ENCODE measurements around the gene SNRPA.
A peak's percentile ranks its signal among the peaks of the same experiment; 100 is the strongest.

The SNRPA gene

DNA sequence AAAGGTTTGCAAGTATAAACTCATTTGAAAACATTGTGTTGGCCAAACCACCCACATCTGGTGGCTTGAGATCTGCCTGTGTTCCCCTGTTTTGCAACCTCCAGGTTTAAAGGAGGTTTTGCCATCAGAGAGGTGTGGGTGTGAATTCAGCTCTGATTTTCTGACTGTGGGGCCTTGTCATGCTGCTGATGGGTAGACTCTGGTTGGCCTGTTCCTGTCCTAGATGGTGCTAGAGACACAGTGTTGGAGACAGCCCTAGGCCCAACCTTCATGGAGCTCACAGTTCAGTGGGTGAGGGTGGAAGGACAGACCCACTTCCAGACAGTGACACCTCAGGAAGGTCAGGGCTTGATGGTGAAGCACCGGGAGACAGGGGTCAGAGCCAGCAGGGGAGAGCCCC, 34.5 kb downstream of the SNRPA start (continued):
- no peak for TF ChIP-seq ZNF169 (tag by site-specific recombination; IDR thresholded peaks at IDR 0.05)
- no peak for TF ChIP-seq ZNF391 (tag by site-specific recombination; IDR thresholded peaks at IDR 0.05; ENCODE audit: borderline replicate concordance, low read depth)
- TF ChIP-seq, protein P1, sequence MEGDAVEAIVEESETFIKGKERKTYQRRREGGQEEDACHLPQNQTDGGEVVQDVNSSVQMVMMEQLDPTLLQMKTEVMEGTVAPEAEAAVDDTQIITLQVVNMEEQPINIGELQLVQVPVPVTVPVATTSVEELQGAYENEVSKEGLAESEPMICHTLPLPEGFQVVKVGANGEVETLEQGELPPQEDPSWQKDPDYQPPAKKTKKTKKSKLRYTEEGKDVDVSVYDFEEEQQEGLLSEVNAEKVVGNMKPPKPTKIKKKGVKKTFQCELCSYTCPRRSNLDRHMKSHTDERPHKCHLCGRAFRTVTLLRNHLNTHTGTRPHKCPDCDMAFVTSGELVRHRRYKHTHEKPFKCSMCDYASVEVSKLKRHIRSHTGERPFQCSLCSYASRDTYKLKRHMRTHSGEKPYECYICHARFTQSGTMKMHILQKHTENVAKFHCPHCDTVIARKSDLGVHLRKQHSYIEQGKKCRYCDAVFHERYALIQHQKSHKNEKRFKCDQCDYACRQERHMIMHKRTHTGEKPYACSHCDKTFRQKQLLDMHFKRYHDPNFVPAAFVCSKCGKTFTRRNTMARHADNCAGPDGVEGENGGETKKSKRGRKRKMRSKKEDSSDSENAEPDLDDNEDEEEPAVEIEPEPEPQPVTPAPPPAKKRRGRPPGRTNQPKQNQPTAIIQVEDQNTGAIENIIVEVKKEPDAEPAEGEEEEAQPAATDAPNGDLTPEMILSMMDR (tag by site-specific recombination; IDR thresholded peaks at IDR 0.05), result peak; percentile 49
- TF ChIP-seq EGR2 (tag by site-specific recombination; IDR thresholded peaks at IDR 0.05; ENCODE audit: low read depth), result peak; percentile 46; the same call in 1 of the 2 replicates
- TF ChIP-seq, protein P2, sequence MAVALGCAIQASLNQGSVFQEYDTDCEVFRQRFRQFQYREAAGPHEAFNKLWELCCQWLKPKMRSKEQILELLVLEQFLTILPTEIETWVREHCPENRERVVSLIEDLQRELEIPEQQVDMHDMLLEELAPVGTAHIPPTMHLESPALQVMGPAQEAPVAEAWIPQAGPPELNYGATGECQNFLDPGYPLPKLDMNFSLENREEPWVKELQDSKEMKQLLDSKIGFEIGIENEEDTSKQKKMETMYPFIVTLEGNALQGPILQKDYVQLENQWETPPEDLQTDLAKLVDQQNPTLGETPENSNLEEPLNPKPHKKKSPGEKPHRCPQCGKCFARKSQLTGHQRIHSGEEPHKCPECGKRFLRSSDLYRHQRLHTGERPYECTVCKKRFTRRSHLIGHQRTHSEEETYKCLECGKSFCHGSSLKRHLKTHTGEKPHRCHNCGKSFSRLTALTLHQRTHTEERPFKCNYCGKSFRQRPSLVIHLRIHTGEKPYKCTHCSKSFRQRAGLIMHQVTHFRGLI (tag by site-specific recombination; IDR thresholded peaks at IDR 0.05), result no peak
- TF ChIP-seq ZFP3 (tag by site-specific recombination; IDR thresholded peaks at IDR 0.05; ENCODE audit: low read depth), result no peak
- no peak for TF ChIP-seq ZBTB17 (tag by site-specific recombination; IDR thresholded peaks at IDR 0.05)
- no peak for TF ChIP-seq ZFP41 (tag by site-specific recombination; IDR thresholded peaks at IDR 0.05; ENCODE audit: borderline replicate concordance)
- no peak for TF ChIP-seq ZNF416 (tag by site-specific recombination; IDR thresholded peaks at IDR 0.05)
- no peak for TF ChIP-seq ZNF596 (tag by site-specific recombination; IDR thresholded peaks at IDR 0.05)
- no peak for TF ChIP-seq ZSCAN16 (tag by site-specific recombination; IDR thresholded peaks at IDR 0.05)
- no peak for TF ChIP-seq WT1 (tag by site-specific recombination; IDR thresholded peaks at IDR 0.05)
- TF ChIP-seq, protein P3, sequence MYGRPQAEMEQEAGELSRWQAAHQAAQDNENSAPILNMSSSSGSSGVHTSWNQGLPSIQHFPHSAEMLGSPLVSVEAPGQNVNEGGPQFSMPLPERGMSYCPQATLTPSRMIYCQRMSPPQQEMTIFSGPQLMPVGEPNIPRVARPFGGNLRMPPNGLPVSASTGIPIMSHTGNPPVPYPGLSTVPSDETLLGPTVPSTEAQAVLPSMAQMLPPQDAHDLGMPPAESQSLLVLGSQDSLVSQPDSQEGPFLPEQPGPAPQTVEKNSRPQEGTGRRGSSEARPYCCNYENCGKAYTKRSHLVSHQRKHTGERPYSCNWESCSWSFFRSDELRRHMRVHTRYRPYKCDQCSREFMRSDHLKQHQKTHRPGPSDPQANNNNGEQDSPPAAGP (tag by site-specific recombination; IDR thresholded peaks at IDR 0.05), result no peak
- TF ChIP-seq, protein P4, sequence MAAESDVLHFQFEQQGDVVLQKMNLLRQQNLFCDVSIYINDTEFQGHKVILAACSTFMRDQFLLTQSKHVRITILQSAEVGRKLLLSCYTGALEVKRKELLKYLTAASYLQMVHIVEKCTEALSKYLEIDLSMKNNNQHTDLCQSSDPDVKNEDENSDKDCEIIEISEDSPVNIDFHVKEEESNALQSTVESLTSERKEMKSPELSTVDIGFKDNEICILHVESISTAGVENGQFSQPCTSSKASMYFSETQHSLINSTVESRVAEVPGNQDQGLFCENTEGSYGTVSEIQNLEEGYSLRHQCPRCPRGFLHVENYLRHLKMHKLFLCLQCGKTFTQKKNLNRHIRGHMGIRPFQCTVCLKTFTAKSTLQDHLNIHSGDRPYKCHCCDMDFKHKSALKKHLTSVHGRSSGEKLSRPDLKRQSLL (tag by site-specific recombination; IDR thresholded peaks at IDR 0.05), result peak; percentile 40; the same call in 1 of the 2 replicates
- TF ChIP-seq ZNF560 (tag by site-specific recombination; IDR thresholded peaks at IDR 0.05; ENCODE audit: borderline replicate concordance), result no peak
- TF ChIP-seq ZNF132 (tag by site-specific recombination; IDR thresholded peaks at IDR 0.05; ENCODE audit: borderline replicate concordance), result no peak
- no peak for TF ChIP-seq HOXD13 (CRISPR knock-in tag; IDR thresholded peaks at IDR 0.05; ENCODE audit: borderline replicate concordance)

DNA sequence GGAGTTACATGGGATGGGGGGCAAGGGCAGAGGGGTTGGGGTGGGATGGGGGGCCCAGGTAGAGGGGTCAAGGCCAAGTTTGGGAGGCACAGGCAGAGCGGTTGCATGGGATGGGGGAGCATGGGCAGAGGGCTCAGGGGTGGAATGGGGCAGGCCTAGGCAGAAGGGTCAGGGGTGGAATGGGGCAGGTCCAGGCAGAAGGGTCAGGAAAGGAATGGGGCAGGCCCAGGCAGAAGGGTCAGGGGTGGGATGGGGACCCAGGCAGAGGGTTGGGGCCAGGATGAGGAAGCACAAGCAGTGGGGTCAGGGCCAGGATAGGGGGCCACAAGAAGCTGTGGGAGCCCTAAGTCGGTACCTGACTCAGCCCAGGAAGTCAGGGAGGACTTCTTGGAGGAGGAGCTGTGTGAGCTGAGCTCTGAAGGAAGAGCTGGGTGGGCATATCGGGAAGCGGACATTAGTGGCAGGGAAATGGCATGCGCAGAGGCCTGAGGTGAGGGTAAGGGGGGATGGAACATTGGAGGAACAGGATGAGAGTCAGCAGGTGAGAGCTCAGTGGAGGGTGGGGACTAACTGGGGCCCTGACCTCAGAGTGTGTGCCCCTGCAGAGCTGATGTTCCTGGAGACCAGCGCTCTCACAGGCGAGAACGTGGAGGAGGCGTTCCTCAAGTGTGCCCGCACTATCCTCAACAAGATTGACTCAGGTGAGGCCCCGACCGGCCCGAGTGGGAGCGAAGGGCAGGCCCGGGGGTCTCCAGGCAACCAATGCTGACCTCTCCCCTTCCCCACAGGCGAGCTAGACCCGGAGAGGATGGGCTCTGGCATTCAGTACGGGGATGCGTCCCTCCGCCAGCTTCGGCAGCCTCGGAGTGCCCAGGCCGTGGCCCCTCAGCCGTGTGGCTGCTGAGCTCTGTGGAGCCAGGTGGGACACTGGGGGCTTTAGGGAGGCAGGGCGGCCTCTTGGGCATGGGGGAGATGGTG, 35.3 kb downstream of the SNRPA start:
- Histone ChIP-seq H3K4me1 (ENCODE audit: control insufficient read depth, insufficient read depth, low read length) (no peaks in the 10 kb centered on the region), H3K27ac (ENCODE audit: extremely low read depth, low read depth, low read length) (no peak overlapping the region), H3K36me3 (ENCODE audit: control insufficient read depth in 2 of 2, insufficient read depth in 1 of 2, low read length in 2 of 2) (peaks cover 0 to 22% of the 10 kb centered on the region in 2 experiments; a peak in 1 of 3 replicates), H3K9me3 (ENCODE audit: control insufficient read depth, insufficient read depth, low read depth, low read length) (no peaks in the 10 kb centered on the region), H3K4me3 (ENCODE audit: low read depth, low read length) (no peak overlapping the region)
- ChIA-PET POLR2A (interaction anchor here (1.0 to 3.4 kb wide), 2 partner anchors 9 to 36 kb away, joined by 3 to 39 read pairs; partner anchors contain the start of genes ACTMAP and RAB4B), CTCF (interaction anchor here (0.5 to 2.1 kb wide), 5 partner anchors 9 to 118 kb away, joined by 3 to 12 read pairs (median 3); partner anchors contain the start of genes EGLN2 and RAB4B)
- TF ChIP-seq ZNF366 (tag by site-specific recombination; conservative IDR thresholded peaks at IDR 0.05) (no peak), BCL11B (tag by site-specific recombination; IDR thresholded peaks at IDR 0.05; ENCODE audit: low read depth) (no peak), ZNF223 (tag by site-specific recombination; IDR thresholded peaks at IDR 0.05) (peak; percentile 67; the same call in 1 of the 2 replicates), ZBTB20 (tag by site-specific recombination; IDR thresholded peaks at IDR 0.05) (0 out of 2 replicates have a peak, but pooled peaks have one; percentile 18), GLIS2 (tag by site-specific recombination; IDR thresholded peaks at IDR 0.05) (0 out of 2 replicates have a peak, but pooled peaks have one; percentile 6), BCL11A (tag by site-specific recombination; IDR thresholded peaks at IDR 0.05; ENCODE audit: low read depth) (peak; percentile 30; the same call in 1 of the 2 replicates)
- TF ChIP-seq, protein P5, sequence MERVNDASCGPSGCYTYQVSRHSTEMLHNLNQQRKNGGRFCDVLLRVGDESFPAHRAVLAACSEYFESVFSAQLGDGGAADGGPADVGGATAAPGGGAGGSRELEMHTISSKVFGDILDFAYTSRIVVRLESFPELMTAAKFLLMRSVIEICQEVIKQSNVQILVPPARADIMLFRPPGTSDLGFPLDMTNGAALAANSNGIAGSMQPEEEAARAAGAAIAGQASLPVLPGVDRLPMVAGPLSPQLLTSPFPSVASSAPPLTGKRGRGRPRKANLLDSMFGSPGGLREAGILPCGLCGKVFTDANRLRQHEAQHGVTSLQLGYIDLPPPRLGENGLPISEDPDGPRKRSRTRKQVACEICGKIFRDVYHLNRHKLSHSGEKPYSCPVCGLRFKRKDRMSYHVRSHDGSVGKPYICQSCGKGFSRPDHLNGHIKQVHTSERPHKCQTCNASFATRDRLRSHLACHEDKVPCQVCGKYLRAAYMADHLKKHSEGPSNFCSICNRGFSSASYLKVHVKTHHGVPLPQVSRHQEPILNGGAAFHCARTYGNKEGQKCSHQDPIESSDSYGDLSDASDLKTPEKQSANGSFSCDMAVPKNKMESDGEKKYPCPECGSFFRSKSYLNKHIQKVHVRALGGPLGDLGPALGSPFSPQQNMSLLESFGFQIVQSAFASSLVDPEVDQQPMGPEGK (tag by site-specific recombination; IDR thresholded peaks at IDR 0.05), result peak; percentile 25; the same call in 1 of the 2 replicates
